ENCODE results near the gene ANKRD13A. TPM values are rescaled to one million over a fixed set of nuclear protein-coding genes. Genes with fewer than 3 reads are reported as not detected.

The ANKRD13A gene
- total RNA-seq, 1 donor from 2014 or later, result 38.0 TPM

GRCh38 chr12:109961612-109962011 is 37.6 kb upstream of the ANKRD13A start:
- H3K4me3 Mint-ChIP-seq (ENCODE audit: low read depth), result no peak overlapping the region
- peaks cover 18% of the 10 kb centered on the region for H3K36me3 Mint-ChIP-seq (ENCODE audit: insufficient read depth)
- no peaks in the 10 kb centered on the region for H3K4me1 Mint-ChIP-seq (ENCODE audit: low read depth)
- H3K27me3 Mint-ChIP-seq, result no peaks in the 10 kb centered on the region
- no peak for TF ChIP-seq CTCF (IDR thresholded peaks at IDR 0.05; ENCODE audit: unreplicated experiment)
- DNase-seq (ENCODE audit: low spot score, unreplicated experiment), result no peak
- no peaks in the 10 kb centered on the region for H3K9me3 Mint-ChIP-seq (ENCODE audit: low read depth)
- H3K27ac Mint-ChIP-seq, result no peak overlapping the region

- H3K27ac Mint-ChIP-seq, result peak overlapping the region; percentile 20
- H3K9me3 Mint-ChIP-seq (ENCODE audit: low read depth), result no peaks in the 10 kb centered on the region
Measured at GRCh38 chr12:109962398-109962797, 36.8 kb upstream of the ANKRD13A start.

GRCh38 chr12:109963330-109963729 is 35.9 kb upstream of the ANKRD13A start:
- DNase-seq (ENCODE audit: low spot score, unreplicated experiment), result no peak
- Mint-ChIP-seq H3K27me3 (no peaks in the 10 kb centered on the region), H3K4me3 (ENCODE audit: low read depth) (no peak overlapping the region), H3K36me3 (ENCODE audit: insufficient read depth) (peaks cover 14% of the 10 kb centered on the region), H3K9me3 (ENCODE audit: low read depth) (no peaks in the 10 kb centered on the region), H3K27ac (no peak overlapping the region), H3K4me1 (ENCODE audit: low read depth) (no peaks in the 10 kb centered on the region)
- no peak for TF ChIP-seq CTCF (IDR thresholded peaks at IDR 0.05; ENCODE audit: unreplicated experiment)

More at GRCh38 chr12:109962398-109962797, 36.8 kb upstream of the ANKRD13A start:
- H3K4me3 Mint-ChIP-seq (ENCODE audit: low read depth), result no peak overlapping the region
- H3K27me3 Mint-ChIP-seq, result no peaks in the 10 kb centered on the region
- H3K36me3 Mint-ChIP-seq (ENCODE audit: insufficient read depth), result peaks cover 16% of the 10 kb centered on the region
- no peaks in the 10 kb centered on the region for H3K4me1 Mint-ChIP-seq (ENCODE audit: low read depth)
- no peak for DNase-seq (ENCODE audit: low spot score, unreplicated experiment)
- TF ChIP-seq CTCF (IDR thresholded peaks at IDR 0.05; ENCODE audit: unreplicated experiment), result no peak

GRCh38 chr12:109963743-109964429 is 35.3 kb upstream of the ANKRD13A start:
- Mint-ChIP-seq H3K36me3 (ENCODE audit: insufficient read depth) (peaks cover 11% of the 10 kb centered on the region), H3K27ac (peak overlapping the region; percentile 42)
- TF ChIP-seq CTCF (IDR thresholded peaks at IDR 0.05; ENCODE audit: unreplicated experiment), result no peak

GRCh38 chr12:109966546-109966945 is 32.7 kb upstream of the ANKRD13A start:
- no peak overlapping the region for H3K4me3 Mint-ChIP-seq (ENCODE audit: low read depth)
- H3K27me3 Mint-ChIP-seq, result no peaks in the 10 kb centered on the region
- no peaks in the 10 kb centered on the region for H3K4me1 Mint-ChIP-seq (ENCODE audit: low read depth)
- no peaks in the 10 kb centered on the region for H3K9me3 Mint-ChIP-seq (ENCODE audit: low read depth)
- DNase-seq (ENCODE audit: low spot score, unreplicated experiment), result no peak
- peaks cover 13% of the 10 kb centered on the region for H3K36me3 Mint-ChIP-seq (ENCODE audit: insufficient read depth)
- no peak for TF ChIP-seq CTCF (IDR thresholded peaks at IDR 0.05; ENCODE audit: unreplicated experiment)
- no peak overlapping the region for H3K27ac Mint-ChIP-seq

More at GRCh38 chr12:109963743-109964429, 35.3 kb upstream of the ANKRD13A start:
- DNase-seq (ENCODE audit: low spot score, unreplicated experiment), result no peak
- no peaks in the 10 kb centered on the region for H3K4me1 Mint-ChIP-seq (ENCODE audit: low read depth)
- H3K9me3 Mint-ChIP-seq (ENCODE audit: low read depth), result no peaks in the 10 kb centered on the region
- no peak overlapping the region for H3K4me3 Mint-ChIP-seq (ENCODE audit: low read depth)
- H3K27me3 Mint-ChIP-seq, result no peaks in the 10 kb centered on the region
